Activated CD4-positive, alpha-beta T cell treated with anti-CD3 and anti-CD28 coated beads, Interleukin-2, amount 50 U/mL, for 4 hours (primary cell): ENCODE results near the gene CD84.
"Not testable (repeated sequence)": the region's sequence is repeated elsewhere in the genome, so short reads cannot be mapped to it uniquely, and the experiment has no call there.

ENCODE experiments used
- DNase-seq, 2 experiments: peaks; one replicate each; pipeline ENCODE4 v3.0.0-alpha.2; 2020

Gene CD84

DNA sequence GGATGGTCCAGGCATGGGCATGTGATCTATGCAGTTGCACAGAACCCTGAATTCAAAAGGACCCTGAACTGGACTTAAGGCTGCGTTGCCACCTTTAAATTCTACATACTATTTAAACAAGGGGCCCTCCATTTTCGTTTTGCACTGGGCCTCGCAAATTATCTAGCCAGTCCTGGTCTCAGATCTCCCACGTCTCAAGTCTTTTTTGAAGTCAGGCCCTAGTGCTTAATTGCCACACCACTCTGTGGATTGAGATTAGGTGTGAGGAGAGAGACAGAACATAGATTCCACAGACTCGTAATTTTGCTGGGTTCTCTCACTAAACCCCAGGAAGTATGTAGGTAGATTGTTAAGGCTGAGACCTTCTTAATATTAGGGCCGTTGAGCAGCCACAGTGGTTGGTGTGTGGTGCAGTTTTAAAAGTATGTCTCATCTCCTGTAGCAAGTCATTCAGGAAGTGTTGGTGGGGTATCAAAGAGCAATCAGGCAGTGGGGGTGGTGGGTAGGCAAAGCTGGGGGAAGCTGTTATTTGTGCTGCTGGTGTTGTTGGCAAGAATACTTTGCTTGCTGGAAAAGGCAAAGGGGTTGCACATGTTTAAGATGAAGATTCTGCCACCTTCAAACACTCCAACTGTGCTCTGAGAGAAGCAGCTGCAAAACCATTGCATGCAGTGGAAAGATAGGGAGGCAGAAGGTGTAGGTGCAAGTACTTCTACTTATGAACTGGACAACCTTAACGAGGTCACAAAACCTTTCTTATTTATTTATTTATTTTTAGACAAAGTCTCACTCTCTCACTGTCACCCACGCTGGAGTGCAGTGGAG, 11.2 kb downstream of the CD84 start:
- peak; percentile 66 to 73 for DNase-seq

DNA sequence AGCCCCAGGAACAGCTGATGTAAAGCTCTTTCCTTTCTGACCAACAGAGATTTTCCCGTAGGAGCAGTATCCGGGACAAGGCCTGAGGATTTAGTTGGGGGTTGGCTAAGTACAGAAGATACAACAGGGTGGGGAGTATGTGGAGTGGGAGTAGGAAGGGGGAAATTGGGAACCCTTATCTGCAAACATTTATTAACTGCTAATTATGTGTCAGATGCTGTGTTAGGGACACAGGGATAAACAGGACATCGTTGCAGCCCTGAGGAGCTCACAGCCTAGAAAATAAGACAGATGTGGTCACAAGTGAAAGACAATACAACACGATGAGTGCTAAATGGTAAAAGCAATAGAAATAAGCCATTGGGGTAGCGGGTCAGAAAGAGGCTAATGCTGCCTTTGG, 12.0 kb downstream of the CD84 start:
- DNase-seq, result no peak

- DNase-seq, result no peak
These were observed 13.7 kb downstream of the CD84 start for GRCh38 chr1:160565564-160565963.

DNA sequence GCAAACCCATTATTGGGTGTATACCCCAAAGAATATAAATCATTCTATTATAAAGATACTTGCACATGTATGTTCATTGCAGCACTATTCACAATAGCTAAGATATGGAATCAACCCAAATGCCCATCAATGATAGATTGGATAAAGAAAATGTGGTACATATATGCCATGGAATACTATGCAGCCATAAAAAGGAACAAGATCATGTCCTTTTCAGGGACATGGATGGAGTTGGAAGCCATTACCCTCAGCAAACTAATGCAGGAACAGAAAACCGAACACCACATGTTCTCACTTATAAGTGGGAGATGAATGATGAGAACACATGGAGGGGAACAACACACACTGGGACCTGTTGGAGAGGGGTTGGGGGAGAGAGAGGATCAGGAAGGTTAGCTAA, 16.1 kb downstream of the CD84 start:
- DNase-seq, result not testable (repeated sequence)

- not testable (repeated sequence) for DNase-seq
These were observed 16.6 kb downstream of the CD84 start for GRCh38 chr1:160562745-160563144.

- DNase-seq, result no peak
These were observed 18.5 kb downstream of the CD84 start for GRCh38 chr1:160560806-160561205.

GRCh38 chr1:160560045-160560705, 19.1 kb downstream of the CD84 start:
- no peak for DNase-seq

GRCh38 chr1:160559437-160559836, 19.9 kb downstream of the CD84 start:
- DNase-seq, result not testable (repeated sequence)

GRCh38 chr1:160558660-160559380, 20.5 kb downstream of the CD84 start:
- DNase-seq, result no peak

- no peak for DNase-seq
These were observed 25.5 kb downstream of the CD84 start for GRCh38 chr1:160553778-160554177.

DNA sequence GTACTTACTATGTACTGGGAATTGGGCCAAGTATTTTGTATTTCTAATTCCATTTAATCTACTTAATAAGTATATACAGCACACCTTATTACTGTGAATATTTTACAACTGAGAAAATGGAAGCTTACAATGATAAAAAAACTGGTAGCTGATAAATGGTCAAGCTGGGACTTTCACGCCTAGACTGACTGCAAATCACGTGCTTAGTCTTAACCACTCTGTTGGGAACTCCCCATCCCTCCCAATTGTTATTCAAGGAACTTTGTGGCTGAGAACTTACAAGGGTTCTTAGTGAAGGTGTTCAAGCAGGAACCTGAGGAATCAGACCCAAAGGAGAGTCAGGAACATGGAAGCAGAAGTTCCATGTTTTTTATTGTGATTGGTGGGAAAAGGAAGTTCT, 26.9 kb downstream of the CD84 start:
- no peak for DNase-seq

GRCh38 chr1:160550572-160551034, 28.7 kb downstream of the CD84 start:
- DNase-seq, result peak; percentile 56 to 59

DNA sequence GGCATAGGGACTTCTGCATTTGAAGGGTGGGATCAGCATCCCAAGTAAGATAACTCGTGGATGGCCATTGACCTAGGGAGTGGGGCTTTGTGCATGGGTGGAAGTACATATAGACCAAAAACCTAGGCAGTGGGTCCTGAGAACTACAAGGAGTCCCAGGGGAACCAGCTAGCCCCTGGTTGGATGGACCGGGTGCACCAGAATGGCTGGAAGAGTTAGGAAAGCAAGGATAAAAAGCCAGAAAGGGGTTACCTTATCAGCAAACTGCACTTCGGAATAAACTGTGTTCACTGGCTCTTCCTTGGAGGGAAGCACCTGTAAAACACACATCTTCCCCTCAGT, 29.7 kb downstream of the CD84 start:
- DNase-seq, result no peak

DNA sequence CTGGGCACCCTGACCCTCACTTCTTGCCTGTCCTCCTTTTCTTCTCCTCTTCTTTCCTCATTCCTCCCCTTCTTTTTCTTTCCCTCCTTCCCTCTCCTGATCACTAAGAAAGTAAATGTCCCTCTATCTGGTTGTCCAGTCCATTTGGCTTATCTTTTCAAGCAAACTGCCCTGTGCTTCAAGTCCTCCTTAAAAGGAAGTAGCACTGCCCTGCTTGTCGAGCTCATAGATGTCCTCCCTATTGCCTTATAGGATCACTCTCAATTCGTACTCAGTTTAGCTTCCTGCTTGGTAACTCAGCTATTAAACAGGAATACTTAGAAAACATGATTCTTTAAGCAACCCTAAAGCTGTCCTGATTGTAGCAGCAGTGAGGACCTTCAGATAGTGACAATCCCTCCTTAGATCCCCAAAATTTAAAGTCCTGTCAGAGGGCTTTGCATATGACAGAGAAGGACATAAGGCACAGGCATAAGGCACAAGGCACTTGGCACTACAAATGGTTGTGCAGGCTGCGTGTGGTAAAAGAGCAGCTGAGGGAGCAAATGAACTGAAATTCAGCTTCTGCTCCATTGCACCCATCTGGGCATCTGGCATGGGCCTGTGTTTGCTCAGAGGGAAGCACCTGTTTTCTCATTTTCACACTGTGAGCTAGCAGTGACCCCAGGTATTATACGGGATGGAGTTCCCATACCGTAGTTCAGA, 30.2 kb downstream of the CD84 start:
- no peak for DNase-seq

DNA sequence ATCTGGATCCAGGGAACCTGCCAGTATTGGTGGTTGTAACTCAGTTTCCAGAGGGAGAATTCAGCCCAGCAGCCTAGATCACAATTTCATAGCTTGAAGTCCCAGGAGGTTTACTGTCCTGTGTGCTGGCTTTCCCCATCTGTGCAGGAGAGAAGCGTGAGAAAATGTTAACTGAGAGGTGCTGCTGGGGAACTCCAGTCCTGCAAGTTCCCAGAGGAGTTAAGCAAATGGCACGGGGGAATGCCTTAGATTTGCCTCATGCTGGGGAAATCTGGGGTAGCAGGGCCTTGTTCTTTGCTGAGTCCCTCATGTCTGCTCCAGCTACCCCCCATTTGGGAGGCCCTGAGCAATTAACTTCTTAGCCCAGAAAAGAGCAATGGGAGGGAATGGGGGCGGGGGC, 31.1 kb downstream of the CD84 start:
- DNase-seq, result no peak

DNA sequence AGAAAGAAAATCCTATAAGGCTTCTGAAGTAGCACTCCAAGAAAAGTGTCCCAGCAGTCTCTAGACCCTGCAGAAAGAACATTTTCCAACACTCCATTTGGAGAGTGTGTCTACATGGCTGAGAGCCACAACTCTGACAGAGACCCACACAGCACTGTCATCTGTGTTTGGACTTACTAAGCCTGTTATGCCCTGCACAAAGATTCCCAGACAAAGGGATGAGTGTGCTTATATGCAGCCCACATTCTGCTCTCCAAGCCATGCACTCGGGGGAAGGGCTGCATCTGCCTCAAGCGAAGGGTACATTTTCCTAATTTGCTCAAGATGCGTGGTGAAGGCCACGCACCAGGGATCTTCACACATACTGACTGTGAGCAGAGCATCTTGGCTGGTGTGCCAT, 31.9 kb downstream of the CD84 start:
- DNase-seq, result no peak

DNA sequence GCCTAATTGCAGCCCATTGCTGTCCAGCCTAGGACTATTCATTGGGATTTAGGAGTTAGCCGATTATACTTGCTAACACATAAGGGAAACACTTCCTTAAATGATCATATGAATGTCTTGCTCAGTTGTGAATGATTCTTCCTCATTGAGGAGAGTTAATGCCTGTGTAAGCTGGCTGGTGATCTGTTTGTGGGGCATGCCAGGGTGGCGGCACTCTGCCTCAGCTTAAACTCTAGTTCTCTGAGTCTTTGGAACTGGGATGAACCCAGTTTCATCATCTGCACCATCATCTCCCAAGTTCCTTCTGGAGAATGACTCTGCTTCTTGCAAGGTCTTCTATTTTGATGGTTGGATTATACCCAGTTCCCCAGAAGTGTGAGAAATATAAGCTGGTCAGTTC, 32.4 kb downstream of the CD84 start:
- DNase-seq, result no peak

DNA sequence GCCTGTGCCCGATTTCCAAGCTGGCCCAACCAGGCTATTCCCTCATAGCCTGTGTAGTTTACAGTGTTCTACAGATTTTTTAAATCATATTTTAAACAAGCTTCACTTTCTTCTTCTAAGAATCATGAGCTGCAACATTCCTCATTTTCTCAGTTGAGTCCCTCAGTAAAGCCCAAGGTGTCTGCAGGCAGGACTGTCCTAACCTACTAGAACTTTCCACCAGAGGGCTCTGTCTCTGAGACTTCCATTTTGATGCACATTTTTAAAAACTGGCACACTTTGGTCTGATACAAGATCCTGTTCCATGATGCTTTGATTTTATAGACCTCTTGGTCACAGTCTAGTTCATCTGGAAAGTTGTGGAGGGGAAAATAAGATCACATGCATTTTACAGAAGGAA, 34.6 kb downstream of the CD84 start:
- no peak for DNase-seq

- no peak for DNase-seq
These were observed 36.9 kb downstream of the CD84 start for GRCh38 chr1:160542303-160542945.

DNA sequence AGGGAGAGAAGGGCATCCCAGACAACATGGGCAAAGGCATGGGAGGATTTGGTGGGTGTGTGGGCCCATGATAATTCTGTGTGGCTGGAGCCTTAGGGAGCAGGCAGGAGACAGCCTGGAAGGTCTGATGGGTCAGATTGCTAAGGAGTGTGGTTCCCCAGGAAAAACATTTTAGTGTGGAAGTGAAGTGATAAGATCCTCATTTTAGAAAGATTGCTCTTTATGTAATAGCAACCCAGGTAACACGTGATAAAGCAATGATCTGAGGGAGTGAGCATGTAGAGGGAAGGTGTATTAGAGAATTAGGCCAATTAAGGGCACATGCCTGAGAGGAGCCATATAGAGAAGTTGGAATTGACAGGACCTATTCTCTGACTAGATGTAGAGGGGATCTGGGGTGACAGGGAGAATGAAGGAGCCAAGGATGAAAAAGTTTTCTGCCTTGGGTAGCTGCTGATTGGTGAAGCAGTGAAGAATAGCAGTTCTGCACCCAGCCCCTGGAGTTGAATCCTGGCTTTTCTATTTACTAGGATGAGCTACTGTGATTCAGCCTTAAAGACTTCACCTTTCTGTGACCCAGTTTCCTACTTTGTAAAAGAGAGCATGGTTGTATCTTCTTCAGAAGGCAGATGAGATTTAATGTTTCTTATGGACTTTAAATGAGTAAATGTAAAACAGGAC, 37.5 kb downstream of the CD84 start:
- no peak for DNase-seq

- no peak for DNase-seq
These were observed 38.5 kb downstream of the CD84 start for GRCh38 chr1:160540859-160541233.
